Measurements from ENCODE around the gene TMEM222.

Gene TMEM222

DNA sequence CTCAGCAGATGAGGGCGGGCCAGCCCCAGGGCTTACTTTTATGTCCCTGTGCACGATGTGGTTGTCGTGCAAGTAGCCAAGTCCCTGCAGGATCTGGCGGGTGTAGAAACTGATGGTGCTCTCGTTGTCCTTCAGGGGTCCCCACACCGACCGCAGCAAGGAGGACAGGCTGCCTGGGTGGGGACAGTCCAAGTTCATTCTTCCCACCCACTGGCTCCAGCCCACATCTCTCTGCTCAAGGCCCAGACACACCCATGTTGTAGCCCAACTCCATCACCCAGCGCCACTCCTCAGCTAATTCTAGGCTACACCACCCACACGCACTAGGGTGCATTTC, 37.8 kb downstream of the TMEM222 start:
- DNase-seq (ENCODE audit: low spot score) = no peak

DNA sequence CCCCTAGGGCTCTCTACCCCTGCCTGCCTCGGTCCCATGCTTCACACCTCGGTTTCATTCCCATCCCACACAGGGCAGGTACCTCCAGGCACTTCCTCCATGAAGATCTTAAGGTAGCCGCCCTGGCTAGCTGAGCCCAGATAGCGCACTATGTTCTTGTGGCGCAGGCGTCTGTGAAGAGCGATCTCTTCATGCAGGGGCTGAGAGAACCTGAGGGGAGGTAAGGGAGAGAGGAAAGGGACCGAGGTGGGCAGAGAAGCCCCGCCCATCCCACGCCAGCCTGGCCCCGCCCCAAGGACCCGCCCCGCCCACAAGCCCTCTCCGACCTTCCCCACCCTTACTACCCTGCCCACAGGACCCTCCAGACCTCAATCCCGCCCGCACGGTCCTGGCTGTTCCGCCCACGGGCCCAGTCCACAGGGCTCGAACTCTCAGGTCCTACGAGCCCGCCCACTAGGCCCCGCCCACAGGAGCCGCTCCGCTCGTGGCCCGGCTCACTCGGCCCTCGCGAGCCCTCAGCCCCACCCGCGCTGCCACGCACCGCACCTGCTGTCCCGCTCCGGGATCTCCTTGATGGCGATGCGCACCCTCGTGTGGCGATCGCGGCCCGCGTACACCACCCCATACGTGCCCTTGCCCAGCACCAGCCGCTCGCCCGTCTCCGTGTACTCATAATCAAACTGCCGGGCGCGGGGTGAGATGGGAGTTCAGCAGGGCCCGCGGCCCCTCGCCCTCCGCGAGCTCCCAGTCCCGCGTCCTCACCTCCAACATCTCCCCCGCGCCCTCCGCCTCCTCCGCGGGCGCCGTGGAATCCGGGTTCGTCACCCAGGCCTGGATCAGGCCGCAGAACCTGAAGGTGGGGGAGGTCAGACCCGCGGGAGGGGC, 38.4 kb downstream of the TMEM222 start:
- DNase-seq (ENCODE audit: low spot score) = no peak

DNA sequence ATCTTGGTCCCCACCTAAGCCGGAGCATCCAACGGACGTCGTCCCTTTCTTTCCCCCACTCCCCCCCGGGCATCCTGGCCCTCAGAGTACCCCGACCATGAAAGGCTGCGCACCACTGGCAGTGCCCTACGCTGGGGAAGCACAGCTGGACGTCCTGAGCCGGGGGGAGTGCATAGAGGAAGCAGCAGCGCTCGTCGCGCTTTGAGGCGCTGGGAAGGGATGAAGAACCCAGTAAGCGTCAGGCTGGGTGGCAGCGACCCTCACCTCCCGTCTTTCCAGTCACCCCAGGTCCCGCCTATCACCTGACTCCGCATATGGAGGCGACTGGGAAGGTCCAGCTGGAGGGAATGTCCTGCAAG, 39.1 kb downstream of the TMEM222 start:
- no peak for DNase-seq (ENCODE audit: low spot score)

DNA sequence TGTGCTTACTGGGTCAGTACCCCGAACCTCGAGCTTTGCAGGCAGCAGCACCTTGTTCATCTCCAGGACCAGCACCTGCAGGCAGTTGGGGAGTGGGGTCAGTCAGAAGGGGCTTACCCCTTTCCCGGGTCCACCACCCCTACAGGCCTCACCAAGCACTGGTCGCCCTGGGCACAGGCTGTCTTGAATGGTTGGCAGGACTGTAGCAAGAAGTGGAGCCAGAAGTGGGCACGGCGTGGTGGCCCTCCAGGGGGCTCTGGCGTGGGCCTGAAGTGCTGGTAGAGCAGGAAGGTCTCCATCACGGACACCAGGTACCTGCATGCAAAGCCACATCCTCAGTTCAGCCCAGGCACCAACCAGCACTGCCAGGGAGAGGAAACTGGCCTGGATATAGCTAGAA, 39.6 kb downstream of the TMEM222 start:
- no peak for DNase-seq (ENCODE audit: low spot score)

DNA sequence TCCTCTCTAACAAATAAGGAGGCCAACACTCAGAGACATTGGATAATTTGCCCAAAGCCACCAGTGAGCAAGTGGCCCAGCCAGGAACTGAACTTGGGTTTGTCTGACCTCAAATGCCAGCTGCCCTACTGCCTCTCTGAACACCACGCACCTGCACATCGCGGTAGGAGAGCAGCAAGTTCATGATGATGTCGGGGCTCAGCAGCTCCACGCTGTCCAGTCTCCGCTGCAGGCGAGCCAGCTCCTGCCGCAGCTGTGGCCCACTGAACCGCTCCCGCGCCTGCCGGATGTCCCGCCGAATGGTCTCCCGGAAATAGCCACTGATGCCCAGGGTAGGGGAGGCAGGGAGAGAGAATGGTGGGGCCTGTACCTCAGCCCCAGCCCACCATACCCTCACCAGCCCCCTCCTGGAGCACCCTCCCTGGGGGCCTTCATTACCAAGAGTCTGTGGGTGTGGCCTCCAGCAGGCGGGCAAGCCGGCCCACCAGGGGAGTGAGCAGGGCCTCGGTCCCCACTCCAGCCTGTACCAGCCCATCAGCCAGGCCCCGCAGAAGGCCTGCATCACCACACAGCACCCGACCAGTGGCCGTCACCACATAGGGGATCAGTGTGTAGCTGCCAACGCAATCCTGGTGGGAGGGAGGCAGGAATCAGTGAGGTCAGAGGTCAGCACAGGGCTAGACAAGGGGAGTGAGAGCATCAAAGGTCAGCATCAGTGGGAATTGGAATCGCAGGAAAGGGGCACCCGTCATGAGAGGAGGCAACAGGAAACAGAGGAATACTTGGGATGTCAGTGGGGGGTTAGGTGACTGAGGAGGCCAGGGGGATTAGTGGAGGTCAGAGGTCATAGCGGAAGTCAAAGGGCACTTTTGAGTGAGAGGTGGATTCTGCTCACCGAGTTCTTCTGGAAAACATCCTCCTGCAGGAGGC, 42.1 kb downstream of the TMEM222 start:
- DNase-seq (ENCODE audit: low spot score) = no peak

DNA sequence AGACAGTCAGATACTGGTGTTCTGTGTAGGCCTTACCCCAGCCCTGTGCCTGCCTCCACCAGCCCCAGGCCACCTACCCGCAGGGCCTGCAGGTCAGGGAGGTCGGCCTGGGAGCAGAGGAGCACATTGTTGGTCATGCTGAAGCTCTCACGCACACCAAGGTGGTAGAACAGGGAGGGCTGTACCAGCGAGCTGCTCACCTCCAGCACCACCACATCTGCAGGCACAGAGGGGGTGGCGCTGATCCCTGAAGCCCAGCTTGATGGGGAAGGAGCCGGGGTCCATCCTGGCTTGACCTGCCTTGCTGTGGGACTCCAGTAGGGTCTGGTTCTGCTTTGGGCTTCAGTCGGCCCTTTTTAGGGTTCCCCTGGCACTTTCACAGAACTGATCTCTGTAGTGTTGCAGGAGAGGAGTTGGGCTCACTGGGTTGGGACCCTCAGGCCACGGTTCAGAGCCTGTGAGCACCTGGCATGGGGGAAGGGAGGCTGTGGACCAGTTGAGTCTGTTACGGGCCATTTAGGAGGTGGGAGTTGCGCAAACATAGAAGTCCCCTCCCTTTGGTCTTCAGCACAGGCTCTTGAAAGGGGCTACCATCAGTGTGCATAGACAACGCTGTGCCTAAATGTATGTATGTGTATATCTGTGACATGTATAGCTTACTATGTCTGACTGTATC, 42.9 kb downstream of the TMEM222 start:
- no peak for DNase-seq (ENCODE audit: low spot score)

DNA sequence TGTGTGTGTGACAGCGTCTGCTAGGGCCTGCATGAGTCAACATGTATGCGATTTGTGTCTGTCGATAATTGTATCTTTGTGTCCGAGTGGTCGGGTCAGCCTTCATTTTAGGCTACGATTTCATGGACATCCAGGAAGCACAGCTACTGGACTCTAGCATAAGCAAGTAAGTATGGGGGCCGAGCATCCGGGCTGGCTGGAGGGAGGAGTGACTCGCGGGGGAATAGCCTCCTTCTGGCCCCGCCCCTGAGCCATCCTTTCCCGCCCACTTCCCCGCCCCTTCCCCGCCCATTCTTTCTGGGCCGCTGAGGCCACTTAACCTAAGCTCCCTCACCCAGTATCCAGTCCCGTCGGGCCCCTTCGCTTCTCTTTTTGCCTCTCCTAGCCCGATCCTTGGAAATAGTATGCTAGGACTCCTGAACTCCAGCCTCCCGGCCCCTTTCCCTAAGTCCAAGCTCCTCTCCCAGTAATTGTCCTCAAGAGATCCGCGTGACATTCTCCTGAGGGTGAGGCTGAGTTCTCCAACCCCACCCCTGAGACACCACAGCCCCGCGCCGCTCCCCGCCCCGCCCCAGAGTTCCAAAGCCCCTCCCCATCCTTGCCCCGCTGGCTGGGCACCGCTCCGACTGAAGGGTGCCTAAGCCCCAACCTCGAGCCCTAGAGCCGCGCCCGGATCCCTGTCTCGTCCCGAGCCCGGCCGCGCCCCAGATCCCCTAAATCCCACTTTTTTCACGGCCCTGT, 43.6 kb downstream of the TMEM222 start:
- DNase-seq (ENCODE audit: low spot score) = peak; percentile 87

DNA sequence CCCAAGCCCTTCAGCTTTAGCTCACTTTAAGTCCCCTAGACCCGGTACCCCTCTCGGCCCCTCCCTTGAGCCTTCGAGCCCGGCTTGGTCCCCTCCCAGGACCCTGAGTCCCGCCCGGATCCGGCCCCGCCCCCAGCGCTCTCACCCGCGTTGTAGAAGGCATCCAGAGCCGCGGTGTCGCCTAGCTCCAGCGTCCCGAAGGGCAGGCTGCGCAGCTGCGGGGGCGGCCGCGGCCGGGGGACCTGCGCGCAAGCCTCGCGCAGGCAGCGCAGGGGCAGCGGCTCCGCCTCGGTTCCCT, 44.1 kb downstream of the TMEM222 start:
- DNase-seq (ENCODE audit: low spot score) = peak; percentile 60

DNA sequence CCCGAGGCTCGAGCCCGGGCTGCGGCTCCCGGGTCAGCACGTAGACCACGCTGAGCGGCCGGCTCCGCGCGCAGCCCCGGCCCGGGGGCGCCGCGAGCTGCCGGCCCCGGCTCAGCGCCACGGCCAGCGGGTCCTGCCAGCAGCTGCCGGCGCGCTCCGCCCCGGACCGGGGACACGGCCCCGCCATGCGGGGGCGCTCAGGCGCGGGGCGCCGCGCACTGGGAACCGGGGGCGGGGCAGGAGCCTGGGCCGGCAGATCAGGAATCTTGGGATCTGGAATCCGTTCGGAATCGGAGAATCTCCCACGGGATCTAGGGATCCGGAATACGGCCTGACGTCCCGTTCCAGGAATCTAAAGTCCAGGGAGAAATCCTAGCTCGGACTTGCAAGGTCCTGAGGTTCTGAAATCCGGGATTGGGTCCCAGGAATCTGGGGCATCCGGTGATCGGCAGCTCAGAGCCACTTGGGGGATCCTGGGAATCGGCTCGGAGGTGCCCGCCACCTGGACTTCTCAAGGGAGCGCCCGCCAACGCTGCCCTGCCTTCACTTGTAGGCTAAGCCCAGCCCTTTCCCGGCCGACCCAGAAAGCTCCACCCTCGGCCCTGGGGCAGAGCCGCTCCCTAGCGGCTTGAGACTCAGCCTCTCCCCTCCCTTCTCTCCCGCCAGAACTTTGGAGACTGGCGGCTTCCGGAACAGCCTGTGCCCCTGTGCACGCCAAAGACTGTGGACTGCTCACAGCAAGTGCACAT, 44.6 kb downstream of the TMEM222 start, which contains the start of gene MAP3K6:
TSS of gene MAP3K6 (minus strand) at position 551 of the 749 bp plus-strand sequence. CDS start at position 187, 364 bp downstream.
- DNase-seq (ENCODE audit: low spot score) = peak; percentile 82

DNA sequence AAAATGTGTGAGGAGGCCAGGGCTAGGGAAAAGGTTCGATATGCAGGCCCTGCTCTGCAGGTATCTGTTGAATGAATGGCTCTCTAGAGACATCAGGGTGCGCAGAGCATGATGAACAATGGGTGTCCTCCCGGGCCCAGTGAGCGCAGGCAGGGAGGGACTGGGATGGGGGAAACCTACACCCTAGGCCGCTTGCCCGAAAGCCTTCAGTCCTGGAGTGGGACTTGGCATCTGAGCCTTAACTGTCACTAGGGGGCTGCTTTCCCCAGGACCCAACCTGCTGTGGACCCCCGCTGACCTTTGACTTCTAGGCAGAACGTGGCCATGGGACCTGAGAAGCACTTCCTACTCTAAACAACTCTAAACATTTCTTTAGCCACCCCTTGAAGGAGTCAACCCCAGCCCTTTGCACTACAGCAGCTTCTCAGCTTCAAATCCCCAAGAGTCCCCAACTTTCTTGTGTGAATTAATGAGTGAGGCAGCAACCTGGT, 45.2 kb downstream of the TMEM222 start:
- DNase-seq (ENCODE audit: low spot score) = no peak

DNA sequence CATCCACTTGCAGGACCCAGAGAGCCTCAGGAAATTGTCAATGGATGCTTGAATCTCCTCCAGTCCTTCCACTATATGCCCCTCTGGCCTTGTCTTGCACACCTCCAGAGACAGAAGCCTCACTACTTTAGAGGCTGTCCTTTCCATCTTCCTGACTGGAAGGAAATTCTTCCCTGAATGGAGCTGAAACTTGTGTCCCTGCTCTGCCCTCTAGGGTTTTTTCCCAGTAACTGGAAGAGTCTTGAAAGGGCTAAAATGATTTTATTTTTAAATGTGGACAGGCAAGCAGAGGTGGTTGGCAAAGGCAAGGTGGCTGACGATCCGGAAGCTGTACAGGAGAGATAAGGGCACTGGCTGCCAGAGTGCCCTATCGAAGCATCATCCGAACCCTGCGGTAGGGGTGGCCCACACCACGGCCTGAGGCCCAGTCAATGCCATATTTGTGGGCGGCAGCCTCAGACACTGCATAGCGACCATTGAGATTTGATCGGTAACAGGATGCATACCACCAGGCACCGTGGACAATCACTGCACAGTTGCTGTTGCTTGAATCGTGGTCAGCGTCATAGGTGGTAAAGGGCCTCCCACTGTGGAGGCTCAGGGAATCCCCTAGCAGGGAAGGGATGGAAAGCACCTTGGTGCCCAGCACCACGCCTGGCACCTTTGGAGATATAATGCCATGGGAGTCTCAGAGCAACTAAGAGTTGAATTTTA, 47.1 kb downstream of the TMEM222 start:
- no peak for DNase-seq (ENCODE audit: low spot score)

DNA sequence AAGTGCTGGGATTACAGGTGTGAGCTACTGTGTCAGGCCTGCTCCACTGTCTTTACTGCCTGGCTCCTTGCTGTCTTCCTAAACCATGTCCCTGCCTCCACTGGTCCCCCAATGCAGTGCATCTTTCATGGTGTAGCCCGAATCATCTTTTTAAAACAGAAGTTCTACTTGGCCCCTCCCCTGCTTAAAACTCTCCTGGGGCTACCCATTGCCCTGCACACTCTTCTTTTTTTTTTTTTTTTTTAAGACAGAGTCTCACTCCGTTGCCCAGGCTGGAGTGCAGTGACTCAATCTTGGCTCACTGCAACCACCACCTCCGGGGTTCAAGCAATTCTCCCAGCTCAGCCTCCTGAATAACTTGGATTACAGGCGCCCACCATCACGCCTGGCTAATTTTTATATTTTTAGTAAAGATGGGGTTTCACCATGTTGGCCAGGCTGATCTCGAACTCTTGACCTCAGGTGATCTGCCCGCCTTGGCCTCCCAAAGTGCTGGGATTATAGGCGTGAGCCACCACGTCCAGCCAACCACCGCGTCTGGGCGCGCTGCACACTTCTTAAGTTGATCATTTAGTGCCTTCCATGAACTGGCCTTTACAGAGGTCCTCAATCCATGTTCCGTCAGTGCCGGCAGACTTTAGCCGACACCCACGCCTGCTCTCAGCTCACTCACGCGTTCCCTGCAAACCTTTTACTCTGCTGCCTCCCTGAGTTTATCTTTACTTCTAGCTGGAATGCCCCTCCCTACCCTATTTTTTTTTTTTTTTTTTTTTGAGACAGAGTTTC, 50.3 kb downstream of the TMEM222 start:
- DNase-seq (ENCODE audit: low spot score) = no peak

DNA sequence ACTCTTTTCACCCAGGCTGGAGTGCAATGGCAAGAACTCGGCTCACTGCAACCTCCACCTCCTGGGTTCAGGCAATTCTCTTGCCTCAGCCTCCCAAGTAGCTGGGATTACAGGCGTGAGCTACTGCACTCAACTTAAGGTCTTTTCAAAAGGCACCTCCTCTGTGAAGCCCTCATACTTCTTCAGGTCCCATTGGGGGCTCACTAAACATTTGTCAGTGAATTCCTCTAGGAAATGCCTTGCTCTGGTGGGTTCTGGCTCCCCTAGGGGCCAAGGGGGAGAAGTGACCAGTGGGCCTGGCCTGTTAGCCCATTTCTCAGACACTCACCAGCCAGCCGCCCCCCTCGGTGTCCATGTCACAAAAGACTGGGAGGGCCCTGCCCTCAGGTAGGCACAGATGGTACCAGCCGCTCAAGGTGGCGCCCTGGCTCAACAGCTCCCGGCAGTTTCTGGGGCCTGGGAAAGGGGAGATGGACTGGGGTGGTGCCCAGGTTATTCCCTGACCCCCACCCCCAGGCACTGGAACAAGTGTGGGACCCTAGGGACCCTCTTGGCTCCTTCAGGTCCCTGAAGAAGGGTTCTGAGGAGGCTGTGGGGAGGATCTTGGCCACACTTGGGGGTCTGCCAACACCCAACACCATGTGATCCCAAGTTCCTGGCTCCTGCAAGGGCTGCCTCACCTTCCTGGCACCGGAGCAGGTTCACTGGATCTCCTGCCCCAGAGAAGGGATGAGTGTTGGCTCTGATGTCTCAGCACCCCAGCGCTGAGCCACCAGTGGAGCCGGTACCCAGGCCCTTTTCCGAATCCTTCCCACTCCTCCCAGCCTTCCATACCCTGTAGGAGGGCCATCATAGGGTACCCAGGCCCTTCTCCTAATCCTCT, 51.1 kb downstream of the TMEM222 start:
- no peak for DNase-seq (ENCODE audit: low spot score)

DNA sequence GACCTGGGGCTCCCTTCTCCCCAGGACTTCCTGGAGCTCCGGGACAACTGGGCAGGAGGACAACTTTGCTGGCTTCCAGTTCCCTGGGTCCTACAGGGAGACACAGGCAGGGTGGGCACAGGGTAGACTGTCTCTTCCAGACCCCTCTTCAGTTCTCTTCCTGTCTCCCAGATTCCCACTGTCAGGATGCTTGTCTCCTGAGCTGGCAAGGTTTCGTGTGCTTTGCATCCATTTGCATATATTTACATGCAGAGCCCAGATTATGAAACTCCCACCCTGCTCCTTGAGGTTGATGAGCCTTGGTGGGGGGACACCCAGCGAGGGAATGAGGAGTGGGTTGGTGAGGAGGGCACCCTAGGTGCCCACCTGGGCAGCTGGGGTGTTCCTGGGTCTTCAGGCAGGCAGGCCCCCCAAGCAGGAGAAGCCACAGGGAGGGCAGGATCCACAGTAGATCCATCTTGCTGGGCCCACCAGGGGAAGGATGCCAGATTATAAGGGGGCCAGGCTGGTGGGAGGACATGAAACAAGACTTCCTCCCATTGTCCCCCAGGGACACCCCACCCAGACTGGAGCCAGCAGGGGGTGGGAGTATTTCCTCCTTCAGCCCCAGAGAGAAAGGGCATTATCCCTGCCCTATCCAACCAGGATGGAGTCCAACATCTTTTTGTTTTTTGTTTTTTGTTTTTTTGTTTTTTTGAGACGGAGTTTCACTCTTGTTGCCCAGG, 52.6 kb downstream of the TMEM222 start, which contains the start of gene FCN3:
TSS of gene FCN3 (minus strand) at position 463 of the 725 bp plus-strand sequence. CDS start at position 457, 6 bp downstream.
- DNase-seq (ENCODE audit: low spot score) = no peak

DNA sequence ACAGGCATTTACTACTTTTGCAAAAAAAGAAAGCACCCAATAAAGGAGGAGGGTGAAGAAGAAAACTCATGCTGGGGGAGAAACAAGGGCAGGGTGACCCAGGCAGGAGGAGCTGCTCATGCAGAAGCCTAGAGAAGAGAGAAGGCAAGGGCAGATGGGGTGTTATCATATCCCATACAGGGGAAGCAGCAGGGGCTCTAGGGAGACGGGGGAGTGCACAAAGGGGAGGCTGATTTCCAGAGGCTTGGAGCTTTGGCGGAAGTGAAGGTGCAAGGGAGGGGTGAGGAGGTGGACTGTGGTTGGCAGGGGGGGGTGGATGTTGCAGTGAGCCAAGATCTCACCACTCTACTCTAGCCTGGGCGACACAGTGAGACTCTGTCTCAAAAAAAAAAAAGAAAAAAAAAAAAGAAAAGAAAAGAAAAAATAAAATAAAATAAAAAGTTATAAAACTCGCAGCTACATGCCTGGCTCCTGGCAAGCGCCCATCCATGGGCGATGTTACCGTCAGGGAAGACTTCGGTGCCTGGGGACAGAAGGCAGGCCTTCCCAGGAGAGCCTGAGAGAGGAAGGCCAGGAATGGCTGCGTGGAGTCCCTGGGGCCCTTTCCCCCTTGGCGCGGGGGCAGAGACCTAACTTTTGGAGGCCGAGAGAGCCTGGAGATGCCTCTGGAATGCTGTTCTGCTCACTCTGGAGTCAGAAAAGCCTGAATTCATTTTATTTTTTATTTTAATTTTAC, 56.0 kb downstream of the TMEM222 start:
- DNase-seq (ENCODE audit: low spot score) = no peak

DNA sequence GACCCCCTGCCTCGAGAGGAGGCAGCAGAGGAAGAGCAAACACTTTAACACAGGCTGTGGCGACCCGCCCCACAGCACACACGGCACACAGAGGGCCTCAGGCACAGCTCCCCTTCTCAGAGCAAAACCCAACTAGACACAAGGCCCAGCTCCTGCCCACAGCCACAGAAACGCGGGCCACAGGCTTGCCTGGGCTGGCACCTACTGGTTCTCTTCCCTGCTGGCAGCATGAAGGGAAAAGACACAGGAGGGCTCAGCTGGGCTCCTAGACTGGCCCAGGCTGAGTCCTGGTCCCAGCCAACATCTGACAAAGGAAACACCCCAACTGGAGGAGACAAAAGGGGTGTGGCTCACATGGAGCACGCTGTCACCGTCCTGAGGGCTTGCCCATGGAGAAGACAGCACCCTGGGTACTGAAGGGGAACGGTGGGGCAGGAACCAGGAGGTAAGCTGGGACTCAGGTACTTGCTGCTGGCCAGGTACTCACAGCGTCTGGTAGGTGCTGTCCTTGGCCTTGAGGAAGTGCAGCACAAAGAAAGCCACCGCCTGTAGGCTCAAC, 57.7 kb downstream of the TMEM222 start:
- no peak for DNase-seq (ENCODE audit: low spot score)

DNA sequence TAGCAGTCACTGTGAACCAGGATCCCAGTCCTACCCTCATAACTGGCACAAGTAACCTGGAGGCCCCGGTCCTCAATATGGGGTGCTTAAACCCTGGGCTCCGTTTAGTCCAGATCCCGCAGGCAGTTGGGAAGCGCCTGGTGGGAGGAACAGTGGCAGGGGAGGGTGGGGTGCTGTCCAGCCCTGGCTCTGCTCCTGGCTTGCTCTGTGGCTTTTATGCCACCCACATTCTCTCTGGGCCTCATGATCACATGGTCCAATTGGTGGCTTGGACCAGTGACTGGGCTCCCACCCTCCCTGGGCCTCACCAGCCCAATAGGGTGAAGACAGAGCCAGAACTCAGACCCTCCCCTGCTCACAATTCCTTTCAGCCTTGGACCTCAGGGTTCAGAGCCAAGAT, 58.3 kb downstream of the TMEM222 start:
- no peak for DNase-seq (ENCODE audit: low spot score)

All from LoVo (cell line).